Measurements from ENCODE around the gene HES7. TPM values are rescaled to one million over a fixed set of nuclear protein-coding genes. Genes with fewer than 3 reads are reported as not detected.
A peak's percentile ranks its signal among the peaks of the same experiment; 100 is the strongest.

HES7 gene
- total RNA-seq, 1 donor, result not detected

- no peak overlapping the region for H2AFZ ChIP-seq (ENCODE audit: low read length)
- H3K27ac ChIP-seq (ENCODE audit: low read depth, low read length), result no peak overlapping the region
- no peaks in the 10 kb centered on the region for H3K79me2 ChIP-seq (ENCODE audit: insufficient read depth, low read length)
- no peaks in the 10 kb centered on the region for H3K9me3 ChIP-seq (ENCODE audit: low read depth, low read length)
- DNase-seq (ENCODE audit: insufficient read length, low spot score, missing footprints), result peak; percentile 56
- no peak overlapping the region for H3K4me2 ChIP-seq (ENCODE audit: insufficient read depth, low read length)
- peaks cover 10% of the 10 kb centered on the region for H3K4me1 ChIP-seq (ENCODE audit: insufficient read depth, low read length)
- no peak for TF ChIP-seq CTCF (IDR thresholded peaks at IDR 0.05; ENCODE audit: extremely low read depth, low read depth, low read length)
- H3K4me3 ChIP-seq (ENCODE audit: insufficient read depth, low read length), result no peak overlapping the region
- no peaks in the 10 kb centered on the region for H3K27me3 ChIP-seq (ENCODE audit: insufficient read depth, low read length)
- H4K20me1 ChIP-seq (ENCODE audit: insufficient read depth, low read length), result peaks cover 21% of the 10 kb centered on the region
- peaks cover 72% of the 10 kb centered on the region for H3K36me3 ChIP-seq (ENCODE audit: insufficient read depth, low read length)
Measured at GRCh38 chr17:8142887-8143580, 19.1 kb upstream of the HES7 start.

- no peak for TF ChIP-seq CTCF (IDR thresholded peaks at IDR 0.05; ENCODE audit: extremely low read depth, low read depth, low read length)
- Histone ChIP-seq H3K27me3 (ENCODE audit: insufficient read depth, low read length) (no peaks in the 10 kb centered on the region), H3K27ac (ENCODE audit: low read depth, low read length) (no peak overlapping the region), H3K4me1 (ENCODE audit: insufficient read depth, low read length) (peaks cover 14% of the 10 kb centered on the region), H2AFZ (ENCODE audit: low read length) (no peak overlapping the region), H3K4me3 (ENCODE audit: insufficient read depth, low read length) (no peak overlapping the region), H3K36me3 (ENCODE audit: insufficient read depth, low read length) (peaks cover 65% of the 10 kb centered on the region), H4K20me1 (ENCODE audit: insufficient read depth, low read length) (peaks cover 18% of the 10 kb centered on the region), H3K4me2 (ENCODE audit: insufficient read depth, low read length) (no peak overlapping the region), H3K79me2 (ENCODE audit: insufficient read depth, low read length) (no peaks in the 10 kb centered on the region), H3K9me3 (ENCODE audit: low read depth, low read length) (no peaks in the 10 kb centered on the region)
- peak; percentile 44 for DNase-seq (ENCODE audit: insufficient read length, low spot score, missing footprints)
Measured at GRCh38 chr17:8142158-8142886, 18.4 kb upstream of the HES7 start.

GRCh38 chr17:8141741-8142140, 17.8 kb upstream of the HES7 start:
- Histone ChIP-seq H3K36me3 (ENCODE audit: insufficient read depth, low read length) (peaks cover 59% of the 10 kb centered on the region), H2AFZ (ENCODE audit: low read length) (no peak overlapping the region), H4K20me1 (ENCODE audit: insufficient read depth, low read length) (peaks cover 13% of the 10 kb centered on the region), H3K9me3 (ENCODE audit: low read depth, low read length) (no peaks in the 10 kb centered on the region), H3K4me1 (ENCODE audit: insufficient read depth, low read length) (peaks cover 14% of the 10 kb centered on the region), H3K27me3 (ENCODE audit: insufficient read depth, low read length) (no peaks in the 10 kb centered on the region), H3K27ac (ENCODE audit: low read depth, low read length) (no peak overlapping the region), H3K4me3 (ENCODE audit: insufficient read depth, low read length) (no peak overlapping the region), H3K4me2 (ENCODE audit: insufficient read depth, low read length) (no peak overlapping the region), H3K79me2 (ENCODE audit: insufficient read depth, low read length) (no peaks in the 10 kb centered on the region)
- DNase-seq (ENCODE audit: insufficient read length, low spot score, missing footprints), result peak; percentile 45
- no peak for TF ChIP-seq CTCF (IDR thresholded peaks at IDR 0.05; ENCODE audit: extremely low read depth, low read depth, low read length)

- Histone ChIP-seq H3K4me3 (ENCODE audit: insufficient read depth, low read length) (no peak overlapping the region), H3K27ac (ENCODE audit: low read depth, low read length) (no peak overlapping the region), H2AFZ (ENCODE audit: low read length) (no peak overlapping the region), H3K36me3 (ENCODE audit: insufficient read depth, low read length) (peaks cover 52% of the 10 kb centered on the region), H3K4me2 (ENCODE audit: insufficient read depth, low read length) (no peak overlapping the region), H4K20me1 (ENCODE audit: insufficient read depth, low read length) (peaks cover 7% of the 10 kb centered on the region), H3K27me3 (ENCODE audit: insufficient read depth, low read length) (no peaks in the 10 kb centered on the region), H3K4me1 (ENCODE audit: insufficient read depth, low read length) (peaks cover 14% of the 10 kb centered on the region), H3K79me2 (ENCODE audit: insufficient read depth, low read length) (no peaks in the 10 kb centered on the region), H3K9me3 (ENCODE audit: low read depth, low read length) (no peaks in the 10 kb centered on the region)
- peak; percentile 9 for DNase-seq (ENCODE audit: insufficient read length, low spot score, missing footprints)
- TF ChIP-seq CTCF (IDR thresholded peaks at IDR 0.05; ENCODE audit: extremely low read depth, low read depth, low read length), result no peak
Measured at GRCh38 chr17:8141045-8141444, 17.1 kb upstream of the HES7 start.
